Activated T-helper 17 cell treated with anti-CD3 and anti-CD28 coated beads, Interleukin-2, amount 50 U/mL, for 72 hours (primary cell): ENCODE results near the gene CEP131. TPM values are rescaled to one million over a fixed set of nuclear protein-coding genes. Genes with fewer than 3 reads are reported as not detected.

Source experiments
- ATAC-seq: fragments of 150-1000 bp; cut with Tn5 transposase; replicated peaks from 2 replicates; pipeline ENCODE4 v1.10.0; 2021; ENCODE audit warnings: mild to moderate bottlenecking, moderate library complexity
- H3K27ac Mint-ChIP-seq: one replicate; pipeline ENCODE4 v1.8.0; 2022; ENCODE audit warnings: mixed read lengths
- H3K27me3 Mint-ChIP-seq: one replicate; pipeline ENCODE4 v1.8.0; 2022; ENCODE audit warnings: mixed read lengths
- H3K36me3 Mint-ChIP-seq: one replicate; pipeline ENCODE4 v1.8.0; 2022; ENCODE audit warnings: low read depth, mild to moderate bottlenecking, mixed read lengths
- H3K4me1 Mint-ChIP-seq: one replicate; pipeline ENCODE4 v1.8.0; 2022; ENCODE audit warnings: mixed read lengths
- H3K4me3 Mint-ChIP-seq: one replicate; pipeline ENCODE4 v1.8.0; 2022; ENCODE audit warnings: mild to moderate bottlenecking, mixed read lengths
- H3K9me3 Mint-ChIP-seq: one replicate; pipeline ENCODE4 v1.8.0; 2022; ENCODE audit warnings: mixed read lengths
- total RNA-seq, 2 donors: library from RNA; stranded (reverse); gene quantifications; one replicate each; pipeline ENCODE4 v1.2.3, GENCODE V29; 2022

CEP131 gene
- total RNA-seq, 2 donors from 2014 or later = 8.4 to 10.4 TPM

- no peak for ATAC-seq
- no peak overlapping the region for H3K27ac Mint-ChIP-seq
- no peaks in the 10 kb centered on the region for H3K36me3 Mint-ChIP-seq
- no peaks in the 10 kb centered on the region for H3K9me3 Mint-ChIP-seq
- peaks cover 3% of the 10 kb centered on the region for H3K27me3 Mint-ChIP-seq
- H3K4me1 Mint-ChIP-seq = no peaks in the 10 kb centered on the region
- no peak overlapping the region for H3K4me3 Mint-ChIP-seq
Observed at GRCh38 chr17:81187586-81188490, 34.9 kb downstream of the CEP131 start.

- Mint-ChIP-seq H3K27ac (no peak overlapping the region), H3K4me3 (no peak overlapping the region), H3K36me3 (no peaks in the 10 kb centered on the region), H3K27me3 (peaks cover 3% of the 10 kb centered on the region), H3K9me3 (no peaks in the 10 kb centered on the region), H3K4me1 (no peaks in the 10 kb centered on the region)
- no peak for ATAC-seq
Observed at GRCh38 chr17:81187120-81187519, 35.6 kb downstream of the CEP131 start.

- H3K9me3 Mint-ChIP-seq = no peaks in the 10 kb centered on the region
- H3K4me1 Mint-ChIP-seq = no peaks in the 10 kb centered on the region
- ATAC-seq = no peak
- H3K4me3 Mint-ChIP-seq = no peak overlapping the region
- no peaks in the 10 kb centered on the region for H3K36me3 Mint-ChIP-seq
- H3K27me3 Mint-ChIP-seq = peaks cover 3% of the 10 kb centered on the region
- no peak overlapping the region for H3K27ac Mint-ChIP-seq
Observed at GRCh38 chr17:81186203-81186602, 36.6 kb downstream of the CEP131 start.

- Mint-ChIP-seq H3K4me1 (no peaks in the 10 kb centered on the region), H3K27me3 (peaks cover 3% of the 10 kb centered on the region), H3K27ac (no peak overlapping the region), H3K4me3 (no peak overlapping the region), H3K9me3 (no peaks in the 10 kb centered on the region), H3K36me3 (no peaks in the 10 kb centered on the region)
- ATAC-seq = no peak
Observed at GRCh38 chr17:81184555-81184954, 38.2 kb downstream of the CEP131 start.

GRCh38 chr17:81183807-81184206 is 39.0 kb downstream of the CEP131 start:
- no peak overlapping the region for H3K4me3 Mint-ChIP-seq
- ATAC-seq = no peak
- H3K9me3 Mint-ChIP-seq = no peaks in the 10 kb centered on the region
- H3K4me1 Mint-ChIP-seq = no peaks in the 10 kb centered on the region
- peaks cover 3% of the 10 kb centered on the region for H3K27me3 Mint-ChIP-seq
- H3K27ac Mint-ChIP-seq = no peak overlapping the region
- no peaks in the 10 kb centered on the region for H3K36me3 Mint-ChIP-seq

GRCh38 chr17:81183316-81183715 is 39.4 kb downstream of the CEP131 start:
- Mint-ChIP-seq H3K4me3 (no peak overlapping the region), H3K36me3 (no peaks in the 10 kb centered on the region), H3K9me3 (no peaks in the 10 kb centered on the region)

GRCh38 chr17:81182596-81182995 is 40.2 kb downstream of the CEP131 start:
- no peak overlapping the region for H3K4me3 Mint-ChIP-seq
- peaks cover 3% of the 10 kb centered on the region for H3K27me3 Mint-ChIP-seq
- no peak for ATAC-seq
- no peaks in the 10 kb centered on the region for H3K4me1 Mint-ChIP-seq
- no peaks in the 10 kb centered on the region for H3K36me3 Mint-ChIP-seq
- no peak overlapping the region for H3K27ac Mint-ChIP-seq
- no peaks in the 10 kb centered on the region for H3K9me3 Mint-ChIP-seq

More at GRCh38 chr17:81183316-81183715, 39.4 kb downstream of the CEP131 start:
- no peaks in the 10 kb centered on the region for H3K4me1 Mint-ChIP-seq
- peaks cover 3% of the 10 kb centered on the region for H3K27me3 Mint-ChIP-seq
- no peak for ATAC-seq
- H3K27ac Mint-ChIP-seq = no peak overlapping the region

- Mint-ChIP-seq H3K4me1 (no peaks in the 10 kb centered on the region), H3K4me3 (no peak overlapping the region), H3K27ac (no peak overlapping the region), H3K9me3 (no peaks in the 10 kb centered on the region), H3K27me3 (peaks cover 3% of the 10 kb centered on the region), H3K36me3 (no peaks in the 10 kb centered on the region)
- ATAC-seq = no peak
Observed at GRCh38 chr17:81181811-81182185, 41.0 kb downstream of the CEP131 start.

- Mint-ChIP-seq H3K9me3 (no peaks in the 10 kb centered on the region), H3K27me3 (peaks cover 3% of the 10 kb centered on the region), H3K27ac (no peak overlapping the region), H3K4me3 (no peak overlapping the region), H3K36me3 (no peaks in the 10 kb centered on the region), H3K4me1 (no peaks in the 10 kb centered on the region)
- ATAC-seq = no peak
Observed at GRCh38 chr17:81180836-81181810, 41.6 kb downstream of the CEP131 start.

- H3K4me1 Mint-ChIP-seq = no peaks in the 10 kb centered on the region
- H3K9me3 Mint-ChIP-seq = no peaks in the 10 kb centered on the region
- H3K27ac Mint-ChIP-seq = no peak overlapping the region
- no peak overlapping the region for H3K4me3 Mint-ChIP-seq
- no peak for ATAC-seq
- H3K27me3 Mint-ChIP-seq = peaks cover 3% of the 10 kb centered on the region
- H3K36me3 Mint-ChIP-seq = no peaks in the 10 kb centered on the region
Observed at GRCh38 chr17:81179861-81180260, 42.9 kb downstream of the CEP131 start.

GRCh38 chr17:81179220-81179619 is 43.5 kb downstream of the CEP131 start:
- ATAC-seq = no peak
- H3K27me3 Mint-ChIP-seq = peaks cover under 1% of the 10 kb centered on the region
- H3K4me3 Mint-ChIP-seq = no peak overlapping the region
- no peaks in the 10 kb centered on the region for H3K36me3 Mint-ChIP-seq
- no peaks in the 10 kb centered on the region for H3K4me1 Mint-ChIP-seq
- no peak overlapping the region for H3K27ac Mint-ChIP-seq
- H3K9me3 Mint-ChIP-seq = no peaks in the 10 kb centered on the region

- no peak for ATAC-seq
- no peak overlapping the region for H3K4me3 Mint-ChIP-seq
- H3K4me1 Mint-ChIP-seq = no peaks in the 10 kb centered on the region
- H3K27me3 Mint-ChIP-seq = no peaks in the 10 kb centered on the region
- H3K27ac Mint-ChIP-seq = no peak overlapping the region
- H3K36me3 Mint-ChIP-seq = no peaks in the 10 kb centered on the region
- no peaks in the 10 kb centered on the region for H3K9me3 Mint-ChIP-seq
Observed at GRCh38 chr17:81178136-81179091, 44.4 kb downstream of the CEP131 start.

GRCh38 chr17:81176666-81177065 is 46.1 kb downstream of the CEP131 start:
- ATAC-seq = no peak
- H3K4me3 Mint-ChIP-seq = no peak overlapping the region
- H3K27ac Mint-ChIP-seq = no peak overlapping the region
- H3K9me3 Mint-ChIP-seq = no peaks in the 10 kb centered on the region
- no peaks in the 10 kb centered on the region for H3K4me1 Mint-ChIP-seq
- no peaks in the 10 kb centered on the region for H3K36me3 Mint-ChIP-seq
- no peaks in the 10 kb centered on the region for H3K27me3 Mint-ChIP-seq

- no peak for ATAC-seq
- Mint-ChIP-seq H3K4me1 (no peaks in the 10 kb centered on the region), H3K27me3 (no peaks in the 10 kb centered on the region)
Observed at GRCh38 chr17:81173762-81174155, 49.0 kb downstream of the CEP131 start.

More at GRCh38 chr17:81173762-81174155, 49.0 kb downstream of the CEP131 start:
- Mint-ChIP-seq H3K9me3 (no peaks in the 10 kb centered on the region), H3K36me3 (no peaks in the 10 kb centered on the region), H3K4me3 (no peak overlapping the region), H3K27ac (no peak overlapping the region)
